Naive B cell (primary cell): ENCODE results near the gene GMDS. TPM values are rescaled to one million over a fixed set of nuclear protein-coding genes. Genes with fewer than 3 reads are reported as not detected.

ENCODE experiments used
- ATAC-seq, 2 donors: fragments of 150-1000 bp; cut with Tn5 transposase; 2 replicates each; pipeline ENCODE4 v1.10.0; 2021; ENCODE audit warnings: low read depth in 2 of 2, mild to moderate bottlenecking in 2 of 2, moderate library complexity in 2 of 2
- DNase-seq: peaks from one replicate; pipeline ENCODE4 v3.0.0; 2022
- H3K27ac Mint-ChIP-seq, 6 donors: one replicate each; pipeline ENCODE4 v1.8.0; 2020 to 2022; ENCODE audit warnings: mild to moderate bottlenecking in 6 of 6, mixed read lengths in 6 of 6, moderate library complexity in 5 of 6, inconsistent platforms in 2 of 6
- H3K27me3 Mint-ChIP-seq, 3 donors: one replicate each; pipeline ENCODE4 v1.8.0; 2021 to 2022; ENCODE audit warnings: mixed read lengths in 3 of 3, mild to moderate bottlenecking in 1 of 3
- H3K36me3 Mint-ChIP-seq, 2 donors: one replicate each; pipeline ENCODE4 v1.8.0; 2020 to 2022; ENCODE audit warnings: mixed read lengths in 2 of 2, inconsistent platforms in 1 of 2, mild to moderate bottlenecking in 1 of 2
- H3K4me1 Mint-ChIP-seq, 3 donors: one replicate each; pipeline ENCODE4 v1.8.0; 2020 to 2022; ENCODE audit warnings: mixed read lengths in 3 of 3, inconsistent platforms in 1 of 3, mild to moderate bottlenecking in 1 of 3, moderate library complexity in 1 of 3
- H3K4me3 Mint-ChIP-seq, 8 donors: one replicate each; pipeline ENCODE4 v1.8.0; 2020 to 2022; ENCODE audit warnings: mild to moderate bottlenecking in 8 of 8, mixed read lengths in 8 of 8, moderate library complexity in 8 of 8, inconsistent platforms in 2 of 8
- H3K9me3 Mint-ChIP-seq, 7 donors: one replicate each; pipeline ENCODE4 v1.8.0; 2020 to 2022; ENCODE audit warnings: mixed read lengths in 7 of 7, mild to moderate bottlenecking in 5 of 7, inconsistent platforms in 2 of 7, moderate library complexity in 1 of 7
- polyA plus RNA-seq, 6 donors: library from polyadenylated mRNA; unstranded; fragments of 300-500 nt; fragmentation: Illumina TruSeq; gene quantifications; one replicate each; pipeline ENCODE4 v1.2.3, GENCODE V29; 2021; ENCODE audit warnings: low read depth in 6 of 6

Gene GMDS
- polyA plus RNA-seq, 6 donors from 2014 or later = 12.7 to 23.3 (median 14.7) TPM

DNA sequence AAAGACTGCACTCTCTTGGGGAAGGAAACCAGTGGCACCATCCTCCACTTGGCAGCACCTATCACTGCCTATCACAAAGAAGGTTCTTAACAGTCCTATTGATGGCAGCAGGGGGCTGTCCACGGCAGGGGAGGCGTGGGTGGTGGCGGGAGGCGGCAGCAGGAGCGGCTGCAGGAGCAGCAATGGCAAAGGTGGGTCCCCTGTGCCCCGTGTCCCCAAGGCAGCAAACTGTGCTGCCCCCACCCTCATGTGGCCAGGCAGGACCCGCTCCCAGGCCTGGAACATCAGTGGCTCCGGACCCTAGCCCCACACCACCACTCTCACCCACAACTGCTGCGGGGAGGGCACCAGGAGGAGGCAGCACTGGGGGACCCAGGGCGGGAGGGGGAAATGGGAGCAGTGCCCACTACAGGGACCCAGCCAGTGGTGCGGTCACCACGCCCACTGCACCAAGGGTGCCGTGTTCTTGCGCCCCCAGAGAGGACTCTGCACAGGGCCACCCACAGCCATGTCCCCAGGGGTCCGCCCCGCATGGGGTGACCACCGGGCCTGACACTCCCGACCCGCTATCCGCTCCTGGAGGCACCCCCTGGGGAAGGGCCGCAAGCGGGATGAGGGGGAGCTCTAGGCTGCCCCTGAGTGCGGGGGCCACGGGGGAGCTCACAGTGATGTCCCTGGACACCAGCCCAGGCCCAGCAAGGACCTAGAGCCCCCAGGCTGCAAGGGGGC is 54.6 kb downstream of the GMDS start:
- H3K4me3 Mint-ChIP-seq = no peak overlapping the region
- H3K27me3 Mint-ChIP-seq = no peaks in the 10 kb centered on the region
- H3K27ac Mint-ChIP-seq = no peak overlapping the region
- H3K36me3 Mint-ChIP-seq = no peaks in the 10 kb centered on the region
- peaks cover 0 to 2% (median 0%) of the 10 kb centered on the region in 7 donors for H3K9me3 Mint-ChIP-seq
- no peak for DNase-seq
- peaks cover 0 to 7% (median 6%) of the 10 kb centered on the region in 3 donors for H3K4me1 Mint-ChIP-seq
- ATAC-seq = no peak

- no peak for ATAC-seq
- peaks cover 6 to 13% (median 6%) of the 10 kb centered on the region in 3 donors for H3K4me1 Mint-ChIP-seq
- H3K27ac Mint-ChIP-seq = peak overlapping the region in 1 of 6 donors; percentile 65
- H3K9me3 Mint-ChIP-seq = peaks cover 0 to 2% (median 0%) of the 10 kb centered on the region in 7 donors
- H3K27me3 Mint-ChIP-seq = no peaks in the 10 kb centered on the region
- no peaks in the 10 kb centered on the region for H3K36me3 Mint-ChIP-seq
- no peak for DNase-seq
- no peak overlapping the region for H3K4me3 Mint-ChIP-seq
Measured at GRCh38 chr6:2188856-2189384, 56.5 kb downstream of the GMDS start.

DNA sequence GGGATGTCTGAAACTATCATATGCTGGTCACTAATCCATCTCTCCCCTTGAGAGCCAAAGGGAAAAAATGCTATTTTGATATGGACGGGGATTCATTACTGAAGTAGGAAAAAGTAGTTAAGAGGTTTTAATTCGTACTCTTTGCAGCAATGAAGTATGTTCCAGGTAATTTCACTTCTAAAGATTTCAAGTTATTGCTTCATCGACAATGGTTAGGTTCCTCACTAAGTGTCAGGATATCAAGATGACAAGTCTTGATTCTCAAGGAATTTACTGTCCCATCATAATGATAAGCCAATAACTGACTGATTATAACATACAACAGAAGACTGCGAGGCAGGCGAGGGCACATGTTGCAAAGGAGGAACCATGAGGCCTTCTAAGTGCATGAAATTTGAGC is 57.0 kb downstream of the GMDS start:
- Mint-ChIP-seq H3K27me3 (no peaks in the 10 kb centered on the region), H3K27ac (peak overlapping the region in 1 of 6 donors; percentile 65), H3K9me3 (peaks cover 0 to 2% (median 0%) of the 10 kb centered on the region in 7 donors), H3K4me3 (no peak overlapping the region), H3K36me3 (no peaks in the 10 kb centered on the region), H3K4me1 (peaks cover 6 to 13% (median 7%) of the 10 kb centered on the region in 3 donors)
- no peak for ATAC-seq
- DNase-seq = no peak

DNA sequence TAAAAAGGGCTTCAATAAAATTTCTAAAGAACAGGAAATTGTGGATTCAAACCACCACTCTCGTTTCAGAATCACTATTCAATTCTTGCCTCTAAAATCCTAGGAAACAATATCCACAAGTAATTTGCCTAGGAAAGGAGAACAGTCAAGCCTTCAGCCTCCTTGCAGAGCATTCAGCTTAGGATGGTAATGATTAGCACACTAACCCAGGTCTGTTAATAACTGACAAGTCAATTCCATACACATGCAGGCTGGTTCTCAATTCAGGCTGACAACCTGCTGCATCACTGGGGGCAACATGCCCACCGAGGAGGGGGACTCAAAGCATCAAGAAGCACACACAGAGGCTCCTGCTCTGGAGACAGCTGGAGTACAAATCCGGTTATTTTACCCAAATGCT is 57.6 kb downstream of the GMDS start:
- H3K27ac Mint-ChIP-seq = no peak overlapping the region
- ATAC-seq = no peak
- no peak for DNase-seq
- H3K4me1 Mint-ChIP-seq = peaks cover 6 to 13% (median 7%) of the 10 kb centered on the region in 3 donors
- no peaks in the 10 kb centered on the region for H3K27me3 Mint-ChIP-seq
- peaks cover 0 to 2% (median 0%) of the 10 kb centered on the region in 7 donors for H3K9me3 Mint-ChIP-seq
- no peak overlapping the region for H3K4me3 Mint-ChIP-seq
- H3K36me3 Mint-ChIP-seq = no peaks in the 10 kb centered on the region

- no peaks in the 10 kb centered on the region for H3K27me3 Mint-ChIP-seq
- ATAC-seq (no peak), DNase-seq (no peak)
- no peaks in the 10 kb centered on the region for H3K36me3 Mint-ChIP-seq
- H3K4me3 Mint-ChIP-seq = no peak overlapping the region
- no peaks in the 10 kb centered on the region for H3K9me3 Mint-ChIP-seq
- no peak overlapping the region for H3K27ac Mint-ChIP-seq
- H3K4me1 Mint-ChIP-seq = peaks cover 6 to 13% (median 7%) of the 10 kb centered on the region in 3 donors
Measured at GRCh38 chr6:2186516-2186915, 58.9 kb downstream of the GMDS start.

DNA sequence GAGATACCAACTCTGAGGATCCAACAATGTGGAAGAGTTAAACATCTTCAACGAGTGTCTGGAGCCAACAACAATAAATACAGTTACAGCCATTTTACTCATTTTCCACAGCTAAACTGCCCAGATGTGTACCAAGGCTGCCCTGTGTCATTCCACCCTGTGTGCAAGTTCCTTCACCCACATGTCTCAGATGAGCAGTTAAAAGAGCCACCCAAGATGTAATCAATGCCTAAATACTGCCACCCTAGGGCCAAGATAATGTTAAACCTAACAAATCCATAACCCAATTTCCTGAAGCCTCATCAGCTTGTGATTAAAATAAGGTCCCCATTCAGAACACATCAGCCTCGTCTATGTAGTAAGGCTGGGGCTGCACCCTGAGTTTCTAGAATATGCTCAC is 59.9 kb downstream of the GMDS start:
- H3K36me3 Mint-ChIP-seq = no peaks in the 10 kb centered on the region
- ATAC-seq = no peak
- peaks cover 6 to 13% (median 7%) of the 10 kb centered on the region in 3 donors for H3K4me1 Mint-ChIP-seq
- H3K27ac Mint-ChIP-seq = peak overlapping the region in 1 of 6 donors; percentile 15
- no peaks in the 10 kb centered on the region for H3K27me3 Mint-ChIP-seq
- H3K4me3 Mint-ChIP-seq = no peak overlapping the region
- no peak for DNase-seq
- H3K9me3 Mint-ChIP-seq = no peaks in the 10 kb centered on the region

DNA sequence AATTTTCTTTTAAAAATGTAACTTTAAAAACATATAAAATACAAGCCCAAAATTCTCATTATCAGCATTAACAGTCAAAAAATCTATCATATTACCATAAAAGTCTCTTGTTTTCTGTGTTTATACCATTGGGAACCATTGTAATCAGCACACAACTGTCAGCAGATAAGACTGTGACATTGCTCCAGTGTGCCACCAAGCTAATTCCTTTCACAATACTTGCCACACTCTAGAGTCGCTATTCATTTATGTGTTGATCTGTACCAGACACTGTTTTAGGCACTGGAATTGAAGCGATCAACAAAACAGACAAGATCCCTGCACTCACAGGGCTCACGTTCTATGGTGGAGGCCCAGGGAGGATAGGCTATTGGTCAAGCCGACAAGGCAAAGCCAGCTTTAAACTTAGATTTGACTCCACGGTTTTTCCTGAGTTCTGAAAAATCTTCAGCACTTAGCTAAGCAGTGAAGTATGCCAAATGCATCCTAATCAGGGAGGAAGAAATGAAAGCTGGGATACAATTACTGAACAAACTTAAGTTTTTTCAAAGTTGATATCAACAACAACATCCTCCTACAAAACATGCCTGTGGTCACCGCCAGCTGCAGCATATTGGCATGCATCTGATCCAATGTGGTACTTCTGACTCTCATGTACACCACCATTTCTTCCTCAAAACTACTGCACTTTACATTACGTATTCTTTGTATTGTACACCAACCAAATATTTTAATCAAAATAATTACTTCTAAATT is 60.5 kb downstream of the GMDS start:
- no peak for ATAC-seq
- no peaks in the 10 kb centered on the region for H3K27me3 Mint-ChIP-seq
- H3K4me1 Mint-ChIP-seq = peaks cover 6 to 13% (median 7%) of the 10 kb centered on the region in 3 donors
- no peaks in the 10 kb centered on the region for H3K36me3 Mint-ChIP-seq
- H3K9me3 Mint-ChIP-seq = no peaks in the 10 kb centered on the region
- H3K27ac Mint-ChIP-seq = peak overlapping the region in 1 of 6 donors; percentile 27
- no peak for DNase-seq
- H3K4me3 Mint-ChIP-seq = no peak overlapping the region

DNA sequence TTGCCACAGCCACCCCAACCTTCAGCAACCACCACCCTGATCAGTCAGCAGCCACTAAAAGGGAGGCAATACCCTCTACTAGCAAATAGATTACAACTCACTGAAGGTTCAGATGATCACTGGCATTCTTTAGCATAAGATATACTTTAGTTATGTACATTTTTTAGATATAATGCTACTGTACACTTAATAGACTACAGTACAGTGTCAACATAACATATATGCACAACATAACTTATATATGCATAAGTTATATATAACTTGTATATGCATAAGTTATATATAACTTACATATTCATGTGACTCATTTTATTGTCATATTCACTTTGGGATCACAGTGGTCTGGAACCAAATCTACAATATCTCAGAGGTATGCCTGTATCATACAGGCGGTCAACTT is 61.7 kb downstream of the GMDS start:
- peaks cover 4 to 9% (median 7%) of the 10 kb centered on the region in 3 donors for H3K4me1 Mint-ChIP-seq
- no peak for ATAC-seq
- no peaks in the 10 kb centered on the region for H3K36me3 Mint-ChIP-seq
- H3K4me3 Mint-ChIP-seq = no peak overlapping the region
- no peaks in the 10 kb centered on the region for H3K27me3 Mint-ChIP-seq
- no peak for DNase-seq
- H3K27ac Mint-ChIP-seq = no peak overlapping the region
- H3K9me3 Mint-ChIP-seq = no peaks in the 10 kb centered on the region

GRCh38 chr6:2183246-2183645 is 62.2 kb downstream of the GMDS start:
- Mint-ChIP-seq H3K27me3 (no peaks in the 10 kb centered on the region), H3K36me3 (peaks cover 2 to 3% of the 10 kb centered on the region in 2 donors), H3K4me3 (no peak overlapping the region), H3K27ac (no peak overlapping the region), H3K4me1 (peaks cover 4 to 7% (median 5%) of the 10 kb centered on the region in 3 donors), H3K9me3 (peaks cover 2 to 4% (median 2%) of the 10 kb centered on the region in 7 donors)
- no peak for DNase-seq
- ATAC-seq = no peak

DNA sequence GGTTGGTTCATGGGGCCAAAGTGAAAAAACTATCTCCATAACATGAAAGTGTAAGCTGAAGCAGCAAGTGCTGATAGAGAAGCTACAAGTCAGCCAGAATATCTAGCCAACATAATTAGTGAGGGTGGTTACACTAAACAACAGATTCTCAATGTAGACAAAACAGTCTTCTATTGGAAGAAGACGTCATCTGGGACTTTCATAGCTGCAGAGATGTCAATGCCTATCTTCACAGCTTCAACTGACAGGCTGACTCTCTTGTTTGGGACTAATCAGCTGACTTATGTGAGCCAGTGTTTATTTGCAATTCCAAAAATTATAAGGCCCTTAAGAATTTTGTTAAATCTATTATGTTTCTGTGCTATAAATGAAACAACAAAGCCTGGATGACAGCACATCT is 63.2 kb downstream of the GMDS start:
- Mint-ChIP-seq H3K9me3 (peaks cover 6 to 14% (median 10%) of the 10 kb centered on the region in 7 donors), H3K27me3 (no peaks in the 10 kb centered on the region), H3K4me3 (no peak overlapping the region), H3K27ac (no peak overlapping the region), H3K36me3 (peaks cover 10 to 11% of the 10 kb centered on the region in 2 donors), H3K4me1 (peaks cover 4 to 7% (median 5%) of the 10 kb centered on the region in 3 donors)
- no peak for ATAC-seq
- no peak for DNase-seq

GRCh38 chr6:2181567-2181966 is 63.8 kb downstream of the GMDS start:
- no peak for ATAC-seq
- H3K36me3 Mint-ChIP-seq = peaks cover 10 to 14% of the 10 kb centered on the region in 2 donors
- peak overlapping the region in 1 of 6 donors; percentile 0 for H3K27ac Mint-ChIP-seq
- DNase-seq = no peak
- H3K4me3 Mint-ChIP-seq = no peak overlapping the region
- H3K27me3 Mint-ChIP-seq = no peaks in the 10 kb centered on the region
- H3K9me3 Mint-ChIP-seq = peaks cover 6 to 17% (median 10%) of the 10 kb centered on the region in 7 donors
- peaks cover 2 to 11% (median 7%) of the 10 kb centered on the region in 3 donors for H3K4me1 Mint-ChIP-seq

DNA sequence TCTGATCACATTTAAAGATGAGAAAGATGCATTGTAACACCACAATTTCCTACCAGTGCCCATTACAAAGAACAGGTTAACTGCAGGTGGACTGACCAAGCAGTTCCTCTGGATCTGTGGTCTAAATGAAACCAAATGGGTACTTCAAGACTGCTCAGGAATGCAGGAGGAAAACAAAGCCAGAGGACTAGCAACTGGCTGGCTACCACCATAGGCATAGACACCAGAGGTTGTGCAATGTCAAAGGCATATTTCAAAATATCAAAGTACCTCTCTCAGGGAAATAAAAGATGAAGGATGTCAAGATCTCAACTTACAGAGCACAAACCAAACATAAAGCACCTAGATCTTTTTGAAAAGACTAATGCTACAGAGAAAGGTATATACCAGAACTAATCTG is 65.5 kb downstream of the GMDS start:
- peak overlapping the region in 1 of 6 donors; percentile 32 for H3K27ac Mint-ChIP-seq
- DNase-seq (no peak), ATAC-seq (no peak)
- peaks cover 2 to 14% (median 11%) of the 10 kb centered on the region in 3 donors for H3K4me1 Mint-ChIP-seq
- H3K27me3 Mint-ChIP-seq = no peaks in the 10 kb centered on the region
- H3K4me3 Mint-ChIP-seq = no peak overlapping the region
- peaks cover 6 to 19% (median 10%) of the 10 kb centered on the region in 7 donors for H3K9me3 Mint-ChIP-seq
- H3K36me3 Mint-ChIP-seq = peaks cover 10 to 14% of the 10 kb centered on the region in 2 donors

GRCh38 chr6:2179241-2179640 is 66.2 kb downstream of the GMDS start:
- Mint-ChIP-seq H3K27ac (no peak overlapping the region), H3K27me3 (no peaks in the 10 kb centered on the region), H3K9me3 (peaks cover 6 to 19% (median 10%) of the 10 kb centered on the region in 7 donors), H3K4me1 (peaks cover 7 to 11% (median 9%) of the 10 kb centered on the region in 3 donors), H3K4me3 (no peak overlapping the region), H3K36me3 (peaks cover 10 to 14% of the 10 kb centered on the region in 2 donors)
- DNase-seq (no peak), ATAC-seq (no peak)
